ENCODE measurements around the gene HUWE1. TPM values are rescaled to one million over a fixed set of nuclear protein-coding genes. Genes with fewer than 3 reads are reported as not detected.

The HUWE1 gene
- total RNA-seq, 2 donors from 2014 or later = 316 to 325 TPM

- Mint-ChIP-seq H3K27ac (no peak overlapping the region), H3K4me3 (no peak overlapping the region), H3K27me3 (ENCODE audit: insufficient read depth) (no peaks in the 10 kb centered on the region), H3K36me3 (ENCODE audit: low read depth) (peaks cover 30% of the 10 kb centered on the region), H3K4me1 (peaks cover 20% of the 10 kb centered on the region), H3K9me3 (peaks cover 27% of the 10 kb centered on the region)
- no peaks in the 10 kb centered on the region for H3K9me3 ChIP-seq (ENCODE audit: control insufficient read depth, low read length)
- peaks cover 82% of the 10 kb centered on the region for H3K36me3 ChIP-seq (ENCODE audit: control insufficient read depth, insufficient read depth, low read length)
- TF ChIP-seq CTCF (conservative IDR thresholded peaks at IDR 0.05) = no peak
- H3K4me1 ChIP-seq (ENCODE audit: control insufficient read depth, insufficient read depth, low read length) = peaks cover 3% of the 10 kb centered on the region
- H3K27ac ChIP-seq (ENCODE audit: low read depth, low read length) = no peak overlapping the region
- no peak overlapping the region for H3K4me3 ChIP-seq (ENCODE audit: low read length)
- H3K27me3 ChIP-seq (ENCODE audit: control insufficient read depth, insufficient read depth, low read length, poor library complexity, severe bottlenecking) = no peaks in the 10 kb centered on the region
- no CpG with 5 or more reads among the region's 2 CpGs for WGBS, 2 experiments (ENCODE audit: insufficient coverage in 1 of 2, insufficient read length in 1 of 2)
- H3K9ac ChIP-seq (ENCODE audit: extremely low read depth, low read length, poor library complexity, severe bottlenecking) = no peak overlapping the region
- no peak for DNase-seq
Observed at GRCh38 chrX:53674581-53674980, 11.9 kb downstream of the HUWE1 start.

DNA sequence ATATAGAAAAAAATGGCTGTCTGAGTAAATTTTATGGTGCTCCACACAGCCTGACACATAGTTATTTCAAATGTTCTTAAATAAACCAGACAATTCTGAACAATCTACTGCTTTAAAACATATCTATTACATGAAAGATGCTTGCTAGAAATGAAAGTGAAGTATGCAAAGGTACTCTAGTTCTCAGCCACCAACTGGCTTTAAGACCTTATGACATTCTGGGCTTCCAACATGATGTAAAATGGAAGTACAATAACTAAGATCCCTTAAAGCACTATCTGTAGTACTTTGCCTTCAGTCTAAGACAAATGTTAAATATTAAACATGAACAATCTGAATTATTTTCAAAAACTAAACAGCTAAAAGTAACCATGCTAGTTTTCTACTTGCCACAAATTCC, 17.3 kb downstream of the HUWE1 start:
- H3K4me1 Mint-ChIP-seq = peaks cover 7% of the 10 kb centered on the region
- no peak for DNase-seq
- no peaks in the 10 kb centered on the region for H3K27me3 Mint-ChIP-seq (ENCODE audit: insufficient read depth)
- Histone ChIP-seq H3K36me3 (ENCODE audit: control insufficient read depth, insufficient read depth, low read length) (peaks cover 73% of the 10 kb centered on the region), H3K9me3 (ENCODE audit: control insufficient read depth, low read length) (no peaks in the 10 kb centered on the region), H3K9ac (ENCODE audit: extremely low read depth, low read length, poor library complexity, severe bottlenecking) (no peak overlapping the region), H3K4me1 (ENCODE audit: control insufficient read depth, insufficient read depth, low read length) (no peaks in the 10 kb centered on the region), H3K4me3 (ENCODE audit: low read length) (no peak overlapping the region), H3K27ac (ENCODE audit: low read depth, low read length) (no peak overlapping the region), H3K27me3 (ENCODE audit: control insufficient read depth, insufficient read depth, low read length, poor library complexity, severe bottlenecking) (no peaks in the 10 kb centered on the region)
- H3K9me3 Mint-ChIP-seq = peaks cover 48% of the 10 kb centered on the region
- TF ChIP-seq CTCF (conservative IDR thresholded peaks at IDR 0.05) = no peak
- H3K36me3 Mint-ChIP-seq (ENCODE audit: low read depth) = peaks cover 44% of the 10 kb centered on the region
- H3K4me3 Mint-ChIP-seq = no peak overlapping the region
- H3K27ac Mint-ChIP-seq = no peak overlapping the region

- no peak overlapping the region for H3K4me3 Mint-ChIP-seq
- no peaks in the 10 kb centered on the region for H3K9me3 ChIP-seq (ENCODE audit: control insufficient read depth, low read length)
- H3K4me3 ChIP-seq (ENCODE audit: low read length) = no peak overlapping the region
- peaks cover 76% of the 10 kb centered on the region for H3K36me3 ChIP-seq (ENCODE audit: control insufficient read depth, insufficient read depth, low read length)
- no peaks in the 10 kb centered on the region for H3K4me1 ChIP-seq (ENCODE audit: control insufficient read depth, insufficient read depth, low read length)
- H3K36me3 Mint-ChIP-seq (ENCODE audit: low read depth) = peaks cover 48% of the 10 kb centered on the region
- no peak overlapping the region for H3K9ac ChIP-seq (ENCODE audit: extremely low read depth, low read length, poor library complexity, severe bottlenecking)
- peaks cover 7% of the 10 kb centered on the region for H3K4me1 Mint-ChIP-seq
- no peaks in the 10 kb centered on the region for H3K27me3 Mint-ChIP-seq (ENCODE audit: insufficient read depth)
- no peak overlapping the region for H3K27ac Mint-ChIP-seq
- no peak for DNase-seq
- H3K9me3 Mint-ChIP-seq = peaks cover 49% of the 10 kb centered on the region
- H3K27me3 ChIP-seq (ENCODE audit: control insufficient read depth, insufficient read depth, low read length, poor library complexity, severe bottlenecking) = no peaks in the 10 kb centered on the region
- TF ChIP-seq CTCF (conservative IDR thresholded peaks at IDR 0.05) = no peak
- H3K27ac ChIP-seq (ENCODE audit: low read depth, low read length) = no peak overlapping the region
- WGBS, 2 experiments (ENCODE audit: insufficient coverage in 1 of 2, insufficient read length in 1 of 2) = 100% methylated on average over 1 of the region's 1 CpG; no CpG with 5 or more reads in 1 of the 2 experiments
Observed at GRCh38 chrX:53666171-53666570, 20.3 kb downstream of the HUWE1 start.
